Hepatocyte (in vitro differentiated cells): ENCODE measurements around the gene MFRP.
A peak's percentile ranks its signal among the peaks of the same experiment; 100 is the strongest.

Experiments
- EZH2phosphoT487 ChIP-seq: fragments of 200-600 bp; sonication (generic); IDR thresholded peaks from one replicate; pipeline ENCODE4 v1.6.1; 2018; ENCODE audit warnings: antibody characterized with exemption, mild to moderate bottlenecking, low read depth, moderate library complexity; ENCODE audit not compliant: unreplicated experiment, severe bottlenecking
- TF ChIP-seq, protein P1 (sequence below): fragments of 200-600 bp; sonication (generic); IDR thresholded peaks from 2 replicates; pipeline ENCODE4 v1.5.1; 2016; ENCODE audit warnings: antibody characterized with exemption, mild to moderate bottlenecking; ENCODE audit not compliant: poor library complexity

DNA sequence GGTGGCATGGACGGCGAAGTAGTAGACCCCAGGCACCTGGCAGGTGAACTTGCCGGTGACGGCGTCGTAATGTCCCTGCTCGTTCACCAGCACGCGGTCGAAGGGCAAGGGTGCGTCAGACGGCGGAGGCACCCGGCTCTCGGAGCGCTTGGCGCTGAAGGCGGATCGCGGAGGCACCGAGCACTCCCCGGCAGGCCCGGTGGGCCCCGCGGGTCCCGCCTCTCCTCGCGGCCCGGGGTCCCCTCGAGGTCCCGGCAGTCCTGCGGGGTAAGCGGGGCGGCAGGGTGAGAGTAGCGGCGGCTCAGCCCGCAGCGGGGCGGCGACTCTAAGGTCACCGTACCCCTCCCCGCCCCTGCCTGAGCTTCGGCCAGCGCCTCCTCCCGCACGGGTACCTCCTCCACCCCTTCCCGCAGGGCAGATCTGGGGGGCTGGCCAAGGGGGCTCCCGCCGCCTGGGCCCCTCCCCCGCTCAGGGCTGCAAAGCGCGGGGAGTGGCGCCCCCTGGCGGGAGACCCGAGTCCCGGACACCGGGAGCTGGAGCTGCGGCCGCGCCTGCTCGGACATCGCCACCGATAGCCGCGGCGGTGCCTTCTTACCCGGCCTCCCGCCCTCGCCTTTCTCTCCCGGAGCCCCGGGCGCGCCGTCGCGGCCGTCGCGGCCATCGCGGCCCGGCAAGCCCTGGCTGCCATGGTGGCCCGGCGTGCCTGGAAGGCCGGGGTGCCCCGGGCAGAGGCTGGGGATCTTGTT, 6.7 kb downstream of the MFRP start:
- TF ChIP-seq, protein P1, sequence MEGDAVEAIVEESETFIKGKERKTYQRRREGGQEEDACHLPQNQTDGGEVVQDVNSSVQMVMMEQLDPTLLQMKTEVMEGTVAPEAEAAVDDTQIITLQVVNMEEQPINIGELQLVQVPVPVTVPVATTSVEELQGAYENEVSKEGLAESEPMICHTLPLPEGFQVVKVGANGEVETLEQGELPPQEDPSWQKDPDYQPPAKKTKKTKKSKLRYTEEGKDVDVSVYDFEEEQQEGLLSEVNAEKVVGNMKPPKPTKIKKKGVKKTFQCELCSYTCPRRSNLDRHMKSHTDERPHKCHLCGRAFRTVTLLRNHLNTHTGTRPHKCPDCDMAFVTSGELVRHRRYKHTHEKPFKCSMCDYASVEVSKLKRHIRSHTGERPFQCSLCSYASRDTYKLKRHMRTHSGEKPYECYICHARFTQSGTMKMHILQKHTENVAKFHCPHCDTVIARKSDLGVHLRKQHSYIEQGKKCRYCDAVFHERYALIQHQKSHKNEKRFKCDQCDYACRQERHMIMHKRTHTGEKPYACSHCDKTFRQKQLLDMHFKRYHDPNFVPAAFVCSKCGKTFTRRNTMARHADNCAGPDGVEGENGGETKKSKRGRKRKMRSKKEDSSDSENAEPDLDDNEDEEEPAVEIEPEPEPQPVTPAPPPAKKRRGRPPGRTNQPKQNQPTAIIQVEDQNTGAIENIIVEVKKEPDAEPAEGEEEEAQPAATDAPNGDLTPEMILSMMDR = peak; percentile 95
- no peak for TF ChIP-seq EZH2phosphoT487
